ENCODE results near the gene BAG2. TPM values are rescaled to one million over a fixed set of nuclear protein-coding genes. Genes with fewer than 3 reads are reported as not detected.

The BAG2 gene
- total and polyA plus RNA-seq, 4 donors: 2.8 to 6.0 (median 4.2) TPM

Other genes starting within 250 kb of the BAG2 start
- gene BEND6, start 217.2 kb upstream of the BAG2 start, total RNA-seq: 10 to 100 TPM; 27.1 to 99.9 TPM
- gene BEND6, start 217.2 kb upstream of the BAG2 start, polyA plus RNA-seq (ENCODE audit: insufficient read length in 2 of 2): 100 to 1,000 TPM in 1 of 2 donors, 10 to 100 TPM in 1; 64.8 to 106 TPM
- gene KIAA1586, start 125.6 kb upstream of the BAG2 start, total RNA-seq: 10 to 100 TPM; 17.1 to 59.4 TPM
- gene KIAA1586, start 125.6 kb upstream of the BAG2 start, polyA plus RNA-seq (ENCODE audit: insufficient read length in 2 of 2): 10 to 100 TPM; 18.6 to 21.4 TPM
- gene ZNF451, start 82.1 kb upstream of the BAG2 start, total RNA-seq: 100 to 1,000 TPM in 1 of 2 donors, 10 to 100 TPM in 1; 57.2 to 135 TPM
- 10 to 100 TPM; 29.9 to 32.2 TPM for gene ZNF451, start 82.1 kb upstream of the BAG2 start, polyA plus RNA-seq (ENCODE audit: insufficient read length in 2 of 2)
- 10 to 100 TPM; 28.1 to 40.1 TPM for gene RAB23, start 50.0 kb downstream of the BAG2 start, total RNA-seq
- 10 to 100 TPM; 18.2 to 20.2 TPM for gene RAB23, start 50.0 kb downstream of the BAG2 start, polyA plus RNA-seq (ENCODE audit: insufficient read length in 2 of 2)
- 10 to 100 TPM; 18.6 to 19.7 TPM for gene PRIM2, start 145.3 kb downstream of the BAG2 start, total RNA-seq
- gene PRIM2, start 145.3 kb downstream of the BAG2 start, polyA plus RNA-seq (ENCODE audit: insufficient read length in 2 of 2): 1 to 10 TPM; 8.1 to 8.5 TPM